ENCODE measurements around the gene GALP.
"Not testable (repeated sequence)": the region's sequence is repeated elsewhere in the genome, so short reads cannot be mapped to it uniquely, and the experiment has no call there.

The GALP gene

GRCh38 chr19:56148955-56149655 is 26.7 kb upstream of the GALP start:
- not testable (repeated sequence) for DNase-seq

- DNase-seq: no peak
Measured at GRCh38 chr19:56149656-56150038, 26.2 kb upstream of the GALP start.

- no peak for DNase-seq
Measured at GRCh38 chr19:56150358-56150757, 25.4 kb upstream of the GALP start.

- no peak for DNase-seq
Measured at GRCh38 chr19:56152644-56153043, 23.2 kb upstream of the GALP start.

GRCh38 chr19:56153507-56153906 is 22.3 kb upstream of the GALP start:
- DNase-seq: no peak

GRCh38 chr19:56155124-56155687 is 20.6 kb upstream of the GALP start:
- no peak for DNase-seq

- DNase-seq: no peak
Measured at GRCh38 chr19:56156768-56157167, 19.0 kb upstream of the GALP start.

GRCh38 chr19:56158170-56158757 is 17.5 kb upstream of the GALP start:
- DNase-seq: no peak

- no peak for DNase-seq
Measured at GRCh38 chr19:56159009-56159559, 16.7 kb upstream of the GALP start.

- DNase-seq: no peak
Measured at GRCh38 chr19:56159622-56160271, 16.1 kb upstream of the GALP start.

GRCh38 chr19:56161534-56161933 is 14.3 kb upstream of the GALP start:
- DNase-seq: no peak

- DNase-seq: no peak
Measured at GRCh38 chr19:56162258-56162657, 13.6 kb upstream of the GALP start.

GRCh38 chr19:56163097-56163496 is 12.7 kb upstream of the GALP start:
- no peak for DNase-seq

GRCh38 chr19:56167064-56167578 is 8.7 kb upstream of the GALP start:
- DNase-seq: no peak

GRCh38 chr19:56170261-56170660 is 5.5 kb upstream of the GALP start:
- DNase-seq: no peak

- no peak for DNase-seq
Measured at GRCh38 chr19:56174086-56174485, 1.7 kb upstream of the GALP start.

GRCh38 chr19:56174550-56174949 is 1.3 kb upstream of the GALP start:
- no peak for DNase-seq

- not testable (repeated sequence) for DNase-seq
Measured at GRCh38 chr19:56176310-56176709, 502 bp downstream of the GALP start.

GRCh38 chr19:56176881-56177280 is 1.1 kb downstream of the GALP start:
- no peak for DNase-seq

GRCh38 chr19:56177564-56178243 is 1.9 kb downstream of the GALP start:
- DNase-seq: no peak

- DNase-seq: no peak
Measured at GRCh38 chr19:56189785-56190184, 14.0 kb downstream of the GALP start.

GRCh38 chr19:56191115-56191514 is 15.3 kb downstream of the GALP start:
- no peak for DNase-seq

GRCh38 chr19:56191711-56192110 is 15.9 kb downstream of the GALP start:
- DNase-seq: no peak
